ENCODE measurements around the gene HSF5. TPM values are rescaled to one million over a fixed set of nuclear protein-coding genes. Genes with fewer than 3 reads are reported as not detected.

Gene HSF5
- total and polyA plus RNA-seq, 2 of the 13 experiments (the other 11 are each of a cell fraction or from before 2014, with no cell fraction given), result not detected

DNA sequence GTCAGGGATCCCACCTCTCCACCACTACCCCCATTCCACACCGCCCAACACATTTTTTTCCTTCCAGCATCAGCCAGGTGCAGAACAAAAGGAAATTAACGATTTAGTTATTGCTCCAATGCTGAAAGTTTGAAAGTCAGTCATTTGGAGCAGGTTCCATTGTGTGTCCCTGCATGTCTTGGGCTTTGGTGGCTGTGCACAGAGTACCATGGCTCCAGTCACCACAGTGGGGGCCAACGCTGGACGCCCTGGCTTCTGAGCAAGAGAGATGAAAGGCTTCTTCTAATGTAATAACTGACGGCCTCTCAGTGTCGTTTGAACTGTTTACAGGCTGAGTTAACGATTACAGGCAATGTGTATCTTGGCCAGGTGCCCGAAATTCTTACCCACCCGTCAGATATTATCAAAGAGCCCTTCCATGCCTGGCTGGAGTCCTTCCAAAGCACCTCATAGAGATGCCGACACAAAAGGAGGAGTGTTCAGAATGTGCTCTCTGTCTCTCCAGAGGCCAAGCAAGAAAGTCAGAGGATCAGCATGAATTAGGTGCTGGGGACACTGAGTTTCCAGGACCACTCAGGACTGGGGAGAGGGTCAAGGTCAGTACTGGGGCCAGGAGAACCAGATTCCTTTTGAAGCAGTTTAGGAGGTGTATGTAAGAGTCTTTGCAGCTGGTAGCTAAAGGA lies 96.8 kb downstream of the HSF5 start (continued):
- TF ChIP-seq ZNF354B (CRISPR knock-in tag; IDR thresholded peaks at IDR 0.05) (no peak; the same call in 1 of the 2 replicates), ZBTB14 (CRISPR knock-in tag; IDR thresholded peaks at IDR 0.05) (0 out of 2 replicates have a peak, but pooled peaks have one; percentile 19), ZNF879 (CRISPR knock-in tag; IDR thresholded peaks at IDR 0.05) (no peak), XBP1 (CRISPR knock-in tag; IDR thresholded peaks at IDR 0.05) (peak; percentile 81; the same call in 1 of the 2 replicates), ZNF75D (CRISPR knock-in tag; IDR thresholded peaks at IDR 0.05; ENCODE audit: borderline replicate concordance) (no peak), ZNF510 (CRISPR knock-in tag; IDR thresholded peaks at IDR 0.05; ENCODE audit: low read depth) (peak; percentile 91; the same call in 1 of the 2 replicates), ZNF761 (CRISPR knock-in tag; conservative IDR thresholded peaks at IDR 0.05) (peak; percentile 91), SIX4 (CRISPR knock-in tag; IDR thresholded peaks at IDR 0.05) (peak; percentile 88), ZNF644 (CRISPR knock-in tag; IDR thresholded peaks at IDR 0.05; ENCODE audit: low read depth) (peak; percentile 100), ZNF280D (CRISPR knock-in tag; IDR thresholded peaks at IDR 0.05) (peak; percentile 69), ZNF143 (CRISPR knock-in tag; IDR thresholded peaks at IDR 0.05) (peak; percentile 72), SP4 (CRISPR knock-in tag; IDR thresholded peaks at IDR 0.05) (peak; percentile 39; the same call in 1 of the 2 replicates), SP2 (CRISPR knock-in tag; IDR thresholded peaks at IDR 0.05) (no peak), ZNF460 (CRISPR knock-in tag; IDR thresholded peaks at IDR 0.05; ENCODE audit: borderline replicate concordance) (peak; percentile 57; the same call in 1 of the 2 replicates), RBM22 (optimal IDR thresholded peaks at IDR 0.05; ENCODE audit: low read length) (peak; percentile 100), ZNF737 (CRISPR knock-in tag; IDR thresholded peaks at IDR 0.05; ENCODE audit: borderline replicate concordance) (no peak)
- TF ChIP-seq, protein P1, sequence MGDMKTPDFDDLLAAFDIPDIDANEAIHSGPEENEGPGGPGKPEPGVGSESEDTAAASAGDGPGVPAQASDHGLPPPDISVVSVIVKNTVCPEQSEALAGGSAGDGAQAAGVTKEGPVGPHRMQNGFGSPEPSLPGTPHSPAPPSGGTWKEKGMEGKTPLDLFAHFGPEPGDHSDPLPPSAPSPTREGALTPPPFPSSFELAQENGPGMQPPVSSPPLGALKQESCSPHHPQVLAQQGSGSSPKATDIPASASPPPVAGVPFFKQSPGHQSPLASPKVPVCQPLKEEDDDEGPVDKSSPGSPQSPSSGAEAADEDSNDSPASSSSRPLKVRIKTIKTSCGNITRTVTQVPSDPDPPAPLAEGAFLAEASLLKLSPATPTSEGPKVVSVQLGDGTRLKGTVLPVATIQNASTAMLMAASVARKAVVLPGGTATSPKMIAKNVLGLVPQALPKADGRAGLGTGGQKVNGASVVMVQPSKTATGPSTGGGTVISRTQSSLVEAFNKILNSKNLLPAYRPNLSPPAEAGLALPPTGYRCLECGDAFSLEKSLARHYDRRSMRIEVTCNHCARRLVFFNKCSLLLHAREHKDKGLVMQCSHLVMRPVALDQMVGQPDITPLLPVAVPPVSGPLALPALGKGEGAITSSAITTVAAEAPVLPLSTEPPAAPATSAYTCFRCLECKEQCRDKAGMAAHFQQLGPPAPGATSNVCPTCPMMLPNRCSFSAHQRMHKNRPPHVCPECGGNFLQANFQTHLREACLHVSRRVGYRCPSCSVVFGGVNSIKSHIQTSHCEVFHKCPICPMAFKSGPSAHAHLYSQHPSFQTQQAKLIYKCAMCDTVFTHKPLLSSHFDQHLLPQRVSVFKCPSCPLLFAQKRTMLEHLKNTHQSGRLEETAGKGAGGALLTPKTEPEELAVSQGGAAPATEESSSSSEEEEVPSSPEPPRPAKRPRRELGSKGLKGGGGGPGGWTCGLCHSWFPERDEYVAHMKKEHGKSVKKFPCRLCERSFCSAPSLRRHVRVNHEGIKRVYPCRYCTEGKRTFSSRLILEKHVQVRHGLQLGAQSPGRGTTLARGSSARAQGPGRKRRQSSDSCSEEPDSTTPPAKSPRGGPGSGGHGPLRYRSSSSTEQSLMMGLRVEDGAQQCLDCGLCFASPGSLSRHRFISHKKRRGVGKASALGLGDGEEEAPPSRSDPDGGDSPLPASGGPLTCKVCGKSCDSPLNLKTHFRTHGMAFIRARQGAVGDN (CRISPR knock-in tag; IDR thresholded peaks at IDR 0.05), result peak; percentile 78

Data from HepG2 (cell line).